Calu3 (cell line): ENCODE measurements around the gene CYP46A1. TPM values are rescaled to one million over a fixed set of nuclear protein-coding genes. Genes with fewer than 3 reads are reported as not detected.
A peak's percentile ranks its signal among the peaks of the same experiment; 100 is the strongest.

Source experiments
- BruUV-seq: library from RNA; stranded (reverse); fragments of 400-500 nt; replicated peaks from 2 replicates; lab custom pipeline; 2021; lab: Mats Ljungman, UMichigan
- CTCF ChIA-PET: fragments of 300-600 bp; sonication (Branson Sonifier 250); formaldehyde crosslinking; loops from one replicate; lab custom pipeline; 2022; ENCODE audit warnings: antibody characterized with exemption; lab: Charles Lee
- DNase-seq: peaks from one replicate; pipeline ENCODE4 v3.0.0; 2022
- H3K27ac Mint-ChIP-seq: one replicate; pipeline ENCODE4 v1.8.0; 2022; ENCODE audit warnings: mixed read lengths; ENCODE audit not compliant: unreplicated experiment
- H3K27me3 Mint-ChIP-seq: one replicate; pipeline ENCODE4 v1.8.0; 2022; ENCODE audit warnings: mixed read lengths; ENCODE audit not compliant: unreplicated experiment
- H3K36me3 Mint-ChIP-seq: one replicate; pipeline ENCODE4 v1.8.0; 2022; ENCODE audit warnings: mild to moderate bottlenecking, moderate library complexity, mixed read lengths; ENCODE audit not compliant: insufficient read depth, unreplicated experiment
- H3K4me1 Mint-ChIP-seq: one replicate; pipeline ENCODE4 v1.8.0; 2022; ENCODE audit warnings: mild to moderate bottlenecking, low read depth, mixed read lengths; ENCODE audit not compliant: unreplicated experiment
- H3K4me3 Mint-ChIP-seq: one replicate; pipeline ENCODE4 v1.8.0; 2022; ENCODE audit warnings: mild to moderate bottlenecking, low read depth, moderate library complexity, mixed read lengths; ENCODE audit not compliant: unreplicated experiment
- H3K9me3 Mint-ChIP-seq: one replicate; pipeline ENCODE4 v1.8.0; 2022; ENCODE audit warnings: low read depth, mixed read lengths; ENCODE audit not compliant: unreplicated experiment
- intact Hi-C: fragments of 100-400 bp; cut with micrococcal nuclease; formaldehyde crosslinking; loops from one replicate; pipeline ENCODE4 v1.10.0; 2022; ENCODE audit not compliant: unreplicated experiment
- total RNA-seq: library from RNA; stranded (reverse); gene quantifications from 2 replicates; pipeline ENCODE4 v1.2.3, GENCODE V29; 2022
- TF ChIP-seq, protein P1 (sequence below): fragments of 200-600 bp; IDR thresholded peaks from one replicate; pipeline ENCODE4 v1.8.0; 2022; ENCODE audit warnings: antibody characterized with exemption; ENCODE audit not compliant: unreplicated experiment

CYP46A1 gene
- total RNA-seq, 1 experiment from 2014 or later = not detected

DNA sequence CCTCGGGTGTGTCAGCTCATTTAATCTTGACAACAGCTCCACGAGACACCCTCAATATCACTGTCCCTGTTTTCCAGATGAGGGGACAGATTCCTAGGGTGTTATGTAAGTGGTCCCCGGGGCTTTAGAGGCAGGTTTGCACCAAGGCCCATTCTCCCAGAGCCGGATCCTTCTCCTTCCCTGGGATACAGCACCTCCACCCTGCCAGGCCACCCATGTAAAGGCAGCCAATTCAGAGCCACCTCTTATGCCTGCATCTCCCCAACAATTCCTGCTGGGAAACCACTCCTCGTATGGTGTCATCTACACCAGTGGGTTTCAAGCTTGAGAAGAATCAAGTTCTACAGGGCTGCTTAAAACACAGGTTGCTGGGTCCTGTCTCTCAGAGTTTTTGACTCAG lies 4.1 kb upstream of the CYP46A1 start:
- peaks cover 3% of the 10 kb centered on the region for H3K27me3 Mint-ChIP-seq
- peaks cover 14% of the 10 kb centered on the region for H3K36me3 Mint-ChIP-seq
- no TSS peak for BruUV-seq
- TF ChIP-seq, protein P1, sequence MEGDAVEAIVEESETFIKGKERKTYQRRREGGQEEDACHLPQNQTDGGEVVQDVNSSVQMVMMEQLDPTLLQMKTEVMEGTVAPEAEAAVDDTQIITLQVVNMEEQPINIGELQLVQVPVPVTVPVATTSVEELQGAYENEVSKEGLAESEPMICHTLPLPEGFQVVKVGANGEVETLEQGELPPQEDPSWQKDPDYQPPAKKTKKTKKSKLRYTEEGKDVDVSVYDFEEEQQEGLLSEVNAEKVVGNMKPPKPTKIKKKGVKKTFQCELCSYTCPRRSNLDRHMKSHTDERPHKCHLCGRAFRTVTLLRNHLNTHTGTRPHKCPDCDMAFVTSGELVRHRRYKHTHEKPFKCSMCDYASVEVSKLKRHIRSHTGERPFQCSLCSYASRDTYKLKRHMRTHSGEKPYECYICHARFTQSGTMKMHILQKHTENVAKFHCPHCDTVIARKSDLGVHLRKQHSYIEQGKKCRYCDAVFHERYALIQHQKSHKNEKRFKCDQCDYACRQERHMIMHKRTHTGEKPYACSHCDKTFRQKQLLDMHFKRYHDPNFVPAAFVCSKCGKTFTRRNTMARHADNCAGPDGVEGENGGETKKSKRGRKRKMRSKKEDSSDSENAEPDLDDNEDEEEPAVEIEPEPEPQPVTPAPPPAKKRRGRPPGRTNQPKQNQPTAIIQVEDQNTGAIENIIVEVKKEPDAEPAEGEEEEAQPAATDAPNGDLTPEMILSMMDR = no peak
- no peaks in the 10 kb centered on the region for H3K9me3 Mint-ChIP-seq
- DNase-seq = no peak
- CTCF ChIA-PET = no interaction called here
- no peak overlapping the region for H3K27ac Mint-ChIP-seq
- H3K4me1 Mint-ChIP-seq = peaks cover 6% of the 10 kb centered on the region
- H3K4me3 Mint-ChIP-seq = no peak overlapping the region
- intact Hi-C loops = no loop called here

DNA sequence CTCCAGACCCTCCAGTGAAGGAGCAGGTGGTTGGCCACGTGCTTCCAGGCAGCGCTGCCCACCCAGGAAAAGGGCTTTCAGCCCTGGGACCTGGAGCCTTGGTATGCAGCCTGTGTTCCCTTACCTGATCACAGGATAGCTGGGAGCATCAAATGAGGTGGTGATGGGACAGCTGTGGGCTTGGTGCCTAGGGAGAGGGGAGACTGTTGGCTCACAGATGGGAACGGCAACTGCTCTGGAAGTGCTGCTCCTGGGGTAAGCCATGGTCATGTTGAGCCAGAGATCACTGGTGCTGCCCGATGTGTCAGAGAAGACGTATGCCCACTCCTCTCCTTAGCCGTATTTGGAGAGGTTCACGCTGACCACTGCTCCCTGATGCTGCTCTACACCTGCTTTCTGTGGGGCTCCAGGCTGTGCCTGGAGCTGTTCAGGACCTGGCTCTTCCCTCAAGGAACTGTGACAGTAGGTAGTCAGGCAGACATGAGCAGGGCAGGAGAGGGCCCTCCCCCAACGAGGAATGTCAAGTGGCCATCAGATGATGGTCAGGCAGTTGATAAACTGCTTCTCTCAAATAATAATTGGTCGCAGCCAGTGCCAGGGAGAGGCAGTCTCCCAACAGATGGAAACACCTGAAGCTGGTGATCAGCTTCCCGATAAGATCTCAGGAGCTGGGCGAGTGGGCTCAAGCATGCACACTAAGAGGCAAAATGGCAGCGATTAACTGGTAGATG lies 2.8 kb upstream of the CYP46A1 start:
- no TSS peak for BruUV-seq
- Mint-ChIP-seq H3K27ac (no peak overlapping the region), H3K4me1 (peaks cover 6% of the 10 kb centered on the region), H3K27me3 (peaks cover 16% of the 10 kb centered on the region), H3K9me3 (no peaks in the 10 kb centered on the region), H3K36me3 (peaks cover 14% of the 10 kb centered on the region), H3K4me3 (no peak overlapping the region)
- no peak for DNase-seq
- CTCF ChIA-PET = interaction anchor here (0.7 kb wide), 1 partner anchor 293 kb away, joined by 7 read pairs; no protein-coding TSS in a partner anchor
- intact Hi-C loops = no loop called here
- TF ChIP-seq, protein P1 = no peak

DNA sequence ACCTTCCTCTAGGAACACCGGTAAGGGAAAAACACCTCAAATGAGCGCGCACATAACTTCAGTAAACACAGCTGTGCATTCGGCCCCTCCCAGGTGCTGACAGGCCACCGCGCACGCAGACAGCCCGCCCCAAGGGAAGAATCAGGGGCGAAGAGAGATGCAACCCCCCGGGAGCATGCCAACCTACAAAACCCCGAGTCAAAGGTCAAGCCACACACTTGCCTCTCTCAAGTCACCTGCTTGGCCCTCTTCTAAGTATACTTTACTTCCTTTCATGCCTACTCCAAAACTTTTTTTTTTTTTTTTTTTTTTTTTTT lies 2.3 kb upstream of the CYP46A1 start:
- H3K27ac Mint-ChIP-seq = no peak overlapping the region
- CTCF ChIA-PET = interaction anchor here (0.7 kb wide), 1 partner anchor 293 kb away, joined by 7 read pairs; no protein-coding TSS in a partner anchor
- TF ChIP-seq, protein P1 = no peak
- H3K4me3 Mint-ChIP-seq = no peak overlapping the region
- H3K4me1 Mint-ChIP-seq = peaks cover 6% of the 10 kb centered on the region
- DNase-seq = no peak
- BruUV-seq = no TSS peak
- peaks cover 21% of the 10 kb centered on the region for H3K27me3 Mint-ChIP-seq
- intact Hi-C loops = no loop called here
- no peaks in the 10 kb centered on the region for H3K9me3 Mint-ChIP-seq
- H3K36me3 Mint-ChIP-seq = peaks cover 14% of the 10 kb centered on the region

DNA sequence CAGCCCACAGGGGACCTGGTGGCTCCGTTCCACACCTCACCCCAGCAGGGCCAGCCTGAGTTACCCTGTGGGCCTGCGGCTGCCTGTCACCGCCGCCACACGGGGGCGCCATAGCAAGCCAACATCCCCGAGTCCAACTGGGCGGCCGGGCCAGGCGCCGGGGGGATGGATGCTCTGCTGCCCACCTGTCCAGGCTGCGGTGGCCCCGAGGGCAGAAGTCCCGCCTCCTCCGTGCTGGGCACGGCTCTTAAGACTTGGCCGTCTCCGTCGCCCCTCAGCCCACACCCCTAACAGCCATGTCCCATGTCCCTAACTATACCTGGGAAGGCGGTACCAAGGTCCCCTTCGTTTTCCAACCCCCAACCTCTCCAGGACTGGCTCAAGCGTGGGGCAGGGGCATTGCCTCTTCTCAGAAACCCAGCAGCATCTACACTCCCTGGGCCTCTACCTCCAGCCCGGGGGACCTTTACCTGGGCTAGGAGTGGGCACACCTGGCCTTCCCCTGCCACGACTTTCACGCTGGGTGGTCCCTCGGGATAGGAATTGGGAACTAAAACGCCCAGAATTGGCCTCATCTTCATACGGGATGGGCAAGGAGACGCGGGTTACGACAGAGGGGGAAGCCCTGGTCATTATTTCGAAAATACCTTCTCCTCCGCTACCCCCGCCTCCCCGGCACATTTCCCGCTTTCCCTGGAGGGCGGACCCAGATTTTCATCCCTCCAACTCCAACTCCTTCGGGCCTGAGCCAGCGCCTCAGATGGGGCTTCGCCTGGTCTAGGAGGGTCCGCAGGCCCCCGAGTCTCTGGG lies 1.1 kb upstream of the CYP46A1 start:
- Mint-ChIP-seq H3K4me1 (peaks cover 6% of the 10 kb centered on the region), H3K4me3 (peak overlapping the region; percentile 76), H3K27ac (peak overlapping the region; percentile 56), H3K27me3 (peaks cover 33% of the 10 kb centered on the region), H3K9me3 (no peaks in the 10 kb centered on the region), H3K36me3 (peaks cover 14% of the 10 kb centered on the region)
- CTCF ChIA-PET = interaction anchor here (1.4 kb wide), 1 partner anchor 29 kb away, joined by 3 read pairs; no protein-coding TSS in a partner anchor
- DNase-seq = peak; percentile 88
- no TSS peak for BruUV-seq
- TF ChIP-seq, protein P1 = peak; percentile 82
- intact Hi-C loops = loop anchor here (1.0 kb wide), 1 partner anchor 202 kb away; no protein-coding TSS in a partner anchor
